Measurements from ENCODE around the gene ANKRD52.

- TF ChIP-seq CTCF (IDR thresholded peaks at IDR 0.05) (no peak), POLR2A (IDR thresholded peaks at IDR 0.05) (no peak)
These were observed 16.5 kb downstream of the ANKRD52 start for GRCh38 chr12:56241424-56242303.
